ENCODE data around the gene ZMYND19.

Gene ZMYND19

GRCh38 chr9:137634016-137634415 is 43.7 kb upstream of the ZMYND19 start:
- H3K9me2 ChIP-seq (replicated peaks; ENCODE audit: insufficient read depth, low read length) = no peaks in the 10 kb centered on the region
- no peak overlapping the region for H3K9ac ChIP-seq (ENCODE audit: low read length)
- H3K79me2 ChIP-seq (ENCODE audit: insufficient read depth, low read length) = peaks cover 89% of the 10 kb centered on the region
- peaks cover 4% of the 10 kb centered on the region; the same call in 1 of the 2 replicates for H3F3A ChIP-seq (ENCODE audit: insufficient read depth)
- H2AFZ ChIP-seq (ENCODE audit: low read depth, low read length, severe bottlenecking) = no peak overlapping the region
- no peak overlapping the region for H3K4me2 ChIP-seq (ENCODE audit: low read depth, low read length, poor library complexity, severe bottlenecking)
- no peaks in the 10 kb centered on the region for H3K9me3 ChIP-seq (ENCODE audit: insufficient read depth, low read length)
- no peak overlapping the region for H3K27ac ChIP-seq (ENCODE audit: low read depth, low read length)
- no peak overlapping the region for H3K4me3 ChIP-seq (ENCODE audit: insufficient read depth, low read length, poor library complexity, severe bottlenecking)
- H3K36me3 ChIP-seq (ENCODE audit: low read length) = no peaks in the 10 kb centered on the region
- no peaks in the 10 kb centered on the region for H4K20me1 ChIP-seq (ENCODE audit: low read depth, low read length)
- no peak for TF ChIP-seq EZH2phosphoT487 (conservative IDR thresholded peaks at IDR 0.05; ENCODE audit: low read length)
- no peak for TF ChIP-seq CTCF (IDR thresholded peaks at IDR 0.05; ENCODE audit: insufficient read depth, low read length, poor library complexity, severe bottlenecking)
- no peaks in the 10 kb centered on the region for H3K27me3 ChIP-seq (ENCODE audit: low read length)

GRCh38 chr9:137632230-137633161 is 42.2 kb upstream of the ZMYND19 start:
- no peaks in the 10 kb centered on the region for H3K36me3 ChIP-seq (ENCODE audit: low read length)
- H4K20me1 ChIP-seq (ENCODE audit: low read depth, low read length) = no peaks in the 10 kb centered on the region
- peaks cover 89% of the 10 kb centered on the region for H3K79me2 ChIP-seq (ENCODE audit: insufficient read depth, low read length)
- H3K4me3 ChIP-seq (ENCODE audit: insufficient read depth, low read length, poor library complexity, severe bottlenecking) = no peak overlapping the region
- TF ChIP-seq CTCF (IDR thresholded peaks at IDR 0.05; ENCODE audit: insufficient read depth, low read length, poor library complexity, severe bottlenecking) (no peak), EZH2phosphoT487 (conservative IDR thresholded peaks at IDR 0.05; ENCODE audit: low read length) (no peak)
- H2AFZ ChIP-seq (ENCODE audit: low read depth, low read length, severe bottlenecking) = no peak overlapping the region
- no peak overlapping the region for H3K4me2 ChIP-seq (ENCODE audit: low read depth, low read length, poor library complexity, severe bottlenecking)
- H3K9ac ChIP-seq (ENCODE audit: low read length) = no peak overlapping the region
- H3K27ac ChIP-seq (ENCODE audit: low read depth, low read length) = no peak overlapping the region
- H3K9me2 ChIP-seq (replicated peaks; ENCODE audit: insufficient read depth, low read length) = no peaks in the 10 kb centered on the region
- peaks cover 4% of the 10 kb centered on the region; the same call in 1 of the 2 replicates for H3F3A ChIP-seq (ENCODE audit: insufficient read depth)
- no peaks in the 10 kb centered on the region for H3K27me3 ChIP-seq (ENCODE audit: low read length)
- H3K9me3 ChIP-seq (ENCODE audit: insufficient read depth, low read length) = no peaks in the 10 kb centered on the region

- no peaks in the 10 kb centered on the region for H4K20me1 ChIP-seq (ENCODE audit: low read depth, low read length)
- H3K27me3 ChIP-seq (ENCODE audit: low read length) = no peaks in the 10 kb centered on the region
- H2AFZ ChIP-seq (ENCODE audit: low read depth, low read length, severe bottlenecking) = no peak overlapping the region
- no peaks in the 10 kb centered on the region for H3K9me2 ChIP-seq (replicated peaks; ENCODE audit: insufficient read depth, low read length)
- no peak overlapping the region for H3K4me3 ChIP-seq (ENCODE audit: insufficient read depth, low read length, poor library complexity, severe bottlenecking)
- H3K27ac ChIP-seq (ENCODE audit: low read depth, low read length) = no peak overlapping the region
- no peaks in the 10 kb centered on the region for H3K36me3 ChIP-seq (ENCODE audit: low read length)
- H3K9me3 ChIP-seq (ENCODE audit: insufficient read depth, low read length) = no peaks in the 10 kb centered on the region
- peaks cover 93% of the 10 kb centered on the region for H3K79me2 ChIP-seq (ENCODE audit: insufficient read depth, low read length)
- H3K9ac ChIP-seq (ENCODE audit: low read length) = no peak overlapping the region
- no peak overlapping the region for H3K4me2 ChIP-seq (ENCODE audit: low read depth, low read length, poor library complexity, severe bottlenecking)
- TF ChIP-seq CTCF (IDR thresholded peaks at IDR 0.05; ENCODE audit: insufficient read depth, low read length, poor library complexity, severe bottlenecking) (no peak), EZH2phosphoT487 (conservative IDR thresholded peaks at IDR 0.05; ENCODE audit: low read length) (no peak)
- H3F3A ChIP-seq (ENCODE audit: insufficient read depth) = peaks cover 4% of the 10 kb centered on the region; the same call in 1 of the 2 replicates
These were observed 41.3 kb upstream of the ZMYND19 start for GRCh38 chr9:137631345-137632229.
